Measurements from ENCODE around the gene CCL21. TPM values are rescaled to one million over a fixed set of nuclear protein-coding genes. Genes with fewer than 3 reads are reported as not detected.
"Not testable (repeated sequence)": the region's sequence is repeated elsewhere in the genome, so short reads cannot be mapped to it uniquely, and the experiment has no call there.

The CCL21 gene, protein sequence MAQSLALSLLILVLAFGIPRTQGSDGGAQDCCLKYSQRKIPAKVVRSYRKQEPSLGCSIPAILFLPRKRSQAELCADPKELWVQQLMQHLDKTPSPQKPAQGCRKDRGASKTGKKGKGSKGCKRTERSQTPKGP
- total RNA-seq (2014; rRNA removed; shearing (Covaris generic)), result not detected in 2 replicates

DNA sequence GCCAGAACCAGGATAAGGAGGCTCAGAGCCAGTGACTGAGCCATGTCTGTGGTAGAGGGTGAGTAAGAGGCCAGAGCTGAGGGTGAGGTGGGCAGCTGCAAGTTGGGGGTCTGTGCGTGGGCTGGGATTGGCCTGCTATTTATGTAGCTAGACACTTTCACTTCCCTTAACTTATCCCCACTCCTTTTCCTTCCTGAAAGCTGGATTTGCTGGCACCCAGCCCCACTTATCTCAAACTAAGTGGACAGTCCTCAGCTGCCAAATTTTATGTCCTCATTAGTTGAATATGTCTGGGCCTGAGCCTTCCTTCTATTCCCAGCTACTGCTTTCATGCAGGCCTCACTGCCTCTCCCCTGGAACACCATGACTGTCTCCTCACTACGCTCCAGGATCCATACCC, at the start of gene CCL21:
CCL21 (minus strand) TSS at position 114 of the 400 bp plus-strand sequence; CDS start at position 44, 70 bp downstream.
- Histone ChIP-seq H3K9me3 (replicated peaks) (no peaks in the 10 kb centered on the region), H3K4me3 (no peak within 1 kb of the TSS), H3K27me3 (no peaks in the 10 kb centered on the region; the same call in none of the 2 replicates), H3K27ac (no peak within 1 kb of the TSS), H3K4me1 (no peaks in the 10 kb centered on the region), H3K36me3 (no peaks in the 10 kb centered on the region)
- DNase-seq, result peak; percentile 10 to 15

DNA sequence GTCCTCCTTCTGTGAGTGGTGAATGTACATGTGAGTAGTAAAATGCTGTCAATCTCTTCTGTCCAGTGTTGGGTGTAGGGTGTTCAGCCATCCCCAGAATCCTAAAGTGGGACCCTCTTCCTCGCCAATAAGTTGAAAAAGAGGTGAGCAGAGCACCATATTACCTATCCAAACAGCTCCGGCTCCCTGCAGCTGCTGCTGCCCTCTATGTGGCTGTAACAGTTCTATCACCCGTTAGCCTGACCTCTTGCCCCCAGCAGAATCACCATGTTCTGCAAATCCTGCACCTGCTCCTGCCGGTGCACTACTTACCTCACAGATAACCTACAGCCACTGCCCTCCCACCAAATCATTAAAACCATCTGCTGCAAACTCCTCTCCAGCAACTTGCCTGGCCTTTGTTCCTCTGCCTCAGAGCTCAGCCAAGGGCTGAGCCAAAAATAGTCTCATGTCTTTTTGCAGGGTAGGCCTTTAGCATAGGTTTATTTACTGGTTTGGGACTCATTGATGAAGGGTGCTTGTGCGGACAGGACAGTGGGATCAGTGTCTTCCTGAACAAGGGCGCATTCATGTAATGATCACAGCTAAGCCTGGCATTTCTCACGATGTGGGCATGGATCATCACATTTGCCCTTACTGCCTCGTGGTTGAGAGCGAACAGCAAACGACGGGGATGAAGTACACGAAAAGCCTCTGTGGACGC, 49.6 kb upstream of the CCL21 start:
- no peaks in the 10 kb centered on the region for H3K9me3 ChIP-seq (replicated peaks)
- no peak for DNase-seq
- no peaks in the 10 kb centered on the region for H3K36me3 ChIP-seq
- H3K4me3 ChIP-seq, result no peak overlapping the region
- no peaks in the 10 kb centered on the region for H3K4me1 ChIP-seq
- H3K27me3 ChIP-seq, result no peaks in the 10 kb centered on the region
- H3K27ac ChIP-seq, result no peak overlapping the region

GRCh38 chr9:34750320-34750719, 40.4 kb upstream of the CCL21 start:
- H3K27me3 ChIP-seq; H3K36me3 ChIP-seq; H3K4me1 ChIP-seq; H3K9me3 ChIP-seq (replicated peaks); H3K4me3 ChIP-seq; DNase-seq; H3K27ac ChIP-seq: not testable (repeated sequence)

DNA sequence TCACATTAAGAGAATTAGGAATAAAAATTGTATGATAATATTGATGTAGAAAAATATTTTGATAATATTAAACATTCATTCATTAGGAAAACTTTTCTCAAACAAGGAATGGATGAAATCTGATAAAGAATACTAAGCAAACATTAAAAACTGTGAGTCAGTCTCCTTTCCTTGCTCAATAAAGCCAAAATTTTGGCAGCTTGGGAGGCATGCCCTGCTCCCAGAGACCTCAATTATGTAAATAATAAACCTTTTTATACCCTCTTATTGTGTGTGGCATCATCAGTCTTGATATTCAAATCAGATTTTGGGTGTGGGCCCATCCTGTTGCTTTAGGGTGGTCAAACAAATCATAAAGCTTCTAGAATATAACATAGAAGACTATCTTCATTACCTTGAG, 36.6 kb upstream of the CCL21 start:
- H3K27ac ChIP-seq, result no peak overlapping the region
- no peaks in the 10 kb centered on the region for H3K27me3 ChIP-seq
- no peak for DNase-seq
- no peaks in the 10 kb centered on the region for H3K4me1 ChIP-seq
- no peaks in the 10 kb centered on the region for H3K9me3 ChIP-seq (replicated peaks)
- no peaks in the 10 kb centered on the region for H3K36me3 ChIP-seq
- no peak overlapping the region for H3K4me3 ChIP-seq

DNA sequence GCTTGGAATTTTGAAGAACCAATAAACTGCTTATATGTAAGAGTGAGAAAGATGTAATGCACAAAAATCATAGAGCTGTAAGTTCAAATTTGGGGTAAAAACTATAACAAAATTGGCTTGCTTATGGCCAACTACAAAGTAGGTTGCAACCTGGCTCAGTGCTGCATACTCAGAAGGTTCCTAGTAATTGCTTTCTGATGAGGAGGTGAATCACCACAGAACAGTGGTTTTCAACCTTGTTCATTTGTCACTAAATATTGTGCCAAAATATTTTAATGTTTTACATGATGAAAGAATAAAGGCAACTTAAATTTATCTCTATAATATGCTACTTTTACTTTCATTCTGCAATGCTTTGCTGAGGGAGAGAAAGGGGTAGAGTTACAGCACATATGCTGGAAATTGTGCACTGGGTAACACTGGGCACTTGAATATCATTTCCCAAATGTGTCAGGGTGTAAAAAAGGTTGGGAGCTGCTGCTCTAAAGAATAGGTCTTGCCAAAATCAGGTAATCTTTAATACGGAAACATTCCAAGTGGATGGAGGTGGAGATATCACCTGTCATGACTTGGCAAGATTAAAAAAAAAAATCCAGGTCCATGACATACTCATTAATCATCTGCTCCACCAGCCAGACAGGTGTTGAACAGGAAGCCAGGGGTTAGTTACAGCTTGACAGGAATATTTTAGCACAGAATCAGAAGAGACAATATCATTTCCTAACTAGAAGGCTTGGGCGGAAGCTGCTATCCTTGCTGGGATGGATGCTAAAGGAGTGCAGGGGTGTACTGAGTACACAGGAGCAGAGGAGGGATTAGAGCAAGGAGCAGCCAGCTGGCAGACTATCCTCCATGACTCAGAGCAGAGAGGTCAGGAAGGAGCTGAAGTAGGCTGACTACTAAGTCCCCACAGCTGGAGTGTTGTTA, 34.6 kb upstream of the CCL21 start:
- Histone ChIP-seq H3K4me3 (no peak overlapping the region), H3K36me3 (no peaks in the 10 kb centered on the region), H3K27ac (no peak overlapping the region), H3K27me3 (no peaks in the 10 kb centered on the region), H3K9me3 (replicated peaks) (no peaks in the 10 kb centered on the region), H3K4me1 (no peaks in the 10 kb centered on the region)
- DNase-seq, result peak; percentile 15 to 24

DNA sequence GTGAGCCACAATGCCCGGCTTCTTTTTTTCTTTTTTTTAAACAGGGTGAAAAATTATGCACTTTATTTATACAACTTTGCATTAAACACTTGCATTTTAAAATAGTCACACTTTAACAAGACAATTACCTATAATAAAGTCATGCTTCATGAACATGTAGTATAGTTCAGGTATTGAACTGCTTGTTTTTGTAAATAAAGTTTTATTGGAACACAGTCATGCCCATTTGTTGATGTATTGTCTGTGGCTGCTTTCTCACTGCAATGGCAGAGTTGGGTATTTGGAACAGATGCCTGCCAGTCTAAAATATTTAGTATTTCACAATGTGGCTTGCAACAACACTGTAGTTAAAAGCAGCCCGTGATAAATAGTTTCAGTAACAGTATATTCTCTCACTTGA, 32.8 kb upstream of the CCL21 start:
- H3K27ac ChIP-seq, result no peak overlapping the region
- H3K4me3 ChIP-seq, result no peak overlapping the region
- no peaks in the 10 kb centered on the region for H3K36me3 ChIP-seq
- no peaks in the 10 kb centered on the region for H3K27me3 ChIP-seq
- DNase-seq, result no peak
- H3K9me3 ChIP-seq (replicated peaks), result no peaks in the 10 kb centered on the region
- H3K4me1 ChIP-seq, result no peaks in the 10 kb centered on the region

DNA sequence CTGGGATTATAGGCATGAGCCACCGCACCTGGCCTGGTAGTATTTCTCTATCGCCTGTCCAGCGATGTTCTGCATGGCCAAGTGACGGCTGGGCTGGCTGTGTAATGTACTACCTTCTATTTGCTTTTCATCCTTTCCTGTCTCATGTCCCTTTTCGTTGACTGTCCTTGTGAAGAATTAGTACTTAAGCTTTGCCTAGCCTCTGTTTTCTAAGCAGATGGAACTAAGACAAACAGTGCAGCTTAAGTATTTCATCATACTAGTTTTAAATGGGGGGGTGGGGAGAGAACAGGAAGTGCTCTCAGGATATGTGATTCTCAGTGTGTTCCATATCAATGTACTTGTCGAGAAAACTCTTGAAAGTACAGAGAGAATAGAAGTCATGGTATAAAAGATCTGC, 31.7 kb upstream of the CCL21 start:
- H3K27me3 ChIP-seq, result no peaks in the 10 kb centered on the region
- no peaks in the 10 kb centered on the region for H3K4me1 ChIP-seq
- no peak for DNase-seq
- no peaks in the 10 kb centered on the region for H3K9me3 ChIP-seq (replicated peaks)
- H3K4me3 ChIP-seq, result no peak overlapping the region
- H3K27ac ChIP-seq, result no peak overlapping the region
- no peaks in the 10 kb centered on the region for H3K36me3 ChIP-seq

DNA sequence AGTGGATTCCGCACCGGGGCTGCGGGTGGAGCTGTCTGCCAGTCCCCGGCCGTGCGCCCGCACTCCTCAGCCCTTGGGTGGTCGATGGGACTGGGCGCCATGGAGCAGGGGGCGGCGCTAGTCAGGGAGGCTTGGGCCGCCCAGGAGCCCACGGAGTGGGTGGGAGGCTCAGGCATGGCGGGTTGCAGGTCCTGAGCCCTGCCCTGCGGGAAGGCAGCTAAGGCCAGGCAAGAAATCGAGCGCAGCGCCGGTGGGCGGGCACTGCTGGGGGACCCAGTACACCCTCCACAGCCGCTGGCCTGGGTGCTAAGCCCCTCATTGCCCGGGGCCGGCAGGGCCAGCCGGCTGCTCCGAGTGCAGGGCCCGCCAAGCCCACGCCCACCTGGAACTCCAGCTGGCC, 30.2 kb upstream of the CCL21 start:
- H3K36me3 ChIP-seq; H3K9me3 ChIP-seq (replicated peaks); DNase-seq; H3K4me1 ChIP-seq; H3K27me3 ChIP-seq; H3K27ac ChIP-seq; H3K4me3 ChIP-seq: not testable (repeated sequence)

GRCh38 chr9:34737677-34738260, 27.8 kb upstream of the CCL21 start:
- Histone ChIP-seq H3K27me3 (no peaks in the 10 kb centered on the region), H3K9me3 (replicated peaks) (no peaks in the 10 kb centered on the region), H3K27ac (no peak overlapping the region), H3K4me3 (no peak overlapping the region), H3K36me3 (no peaks in the 10 kb centered on the region), H3K4me1 (no peaks in the 10 kb centered on the region)
- DNase-seq, result no peak

- DNase-seq, result no peak
- Histone ChIP-seq H3K27ac (no peak overlapping the region), H3K4me1 (no peaks in the 10 kb centered on the region), H3K9me3 (replicated peaks) (no peaks in the 10 kb centered on the region), H3K4me3 (no peak overlapping the region), H3K36me3 (no peaks in the 10 kb centered on the region), H3K27me3 (peaks cover 3% of the 10 kb centered on the region)
These were observed 24.8 kb upstream of the CCL21 start for GRCh38 chr9:34734720-34735119.

DNA sequence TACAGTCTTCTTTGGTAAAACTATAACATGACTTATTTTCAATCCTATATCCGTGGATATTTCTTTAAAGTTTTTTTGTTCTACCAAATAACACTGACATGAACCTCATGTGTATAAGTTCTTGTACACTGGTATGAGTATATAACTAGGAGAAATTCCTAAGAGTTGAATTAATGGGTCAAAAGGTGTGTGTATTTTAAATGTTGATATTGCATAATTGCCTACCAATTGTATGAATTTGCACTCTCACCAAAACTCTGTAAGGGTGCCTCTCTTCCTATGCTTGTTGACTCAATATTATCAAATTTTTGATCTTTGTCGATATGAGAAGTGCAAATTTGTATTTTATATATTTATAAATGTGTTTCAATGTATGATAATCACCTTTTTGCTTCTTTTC, 22.9 kb upstream of the CCL21 start:
- H3K4me1 ChIP-seq, result no peaks in the 10 kb centered on the region
- H3K4me3 ChIP-seq, result no peak overlapping the region
- no peaks in the 10 kb centered on the region for H3K9me3 ChIP-seq (replicated peaks)
- no peak for DNase-seq
- peaks cover 3% of the 10 kb centered on the region for H3K27me3 ChIP-seq
- H3K36me3 ChIP-seq, result no peaks in the 10 kb centered on the region
- no peak overlapping the region for H3K27ac ChIP-seq

DNA sequence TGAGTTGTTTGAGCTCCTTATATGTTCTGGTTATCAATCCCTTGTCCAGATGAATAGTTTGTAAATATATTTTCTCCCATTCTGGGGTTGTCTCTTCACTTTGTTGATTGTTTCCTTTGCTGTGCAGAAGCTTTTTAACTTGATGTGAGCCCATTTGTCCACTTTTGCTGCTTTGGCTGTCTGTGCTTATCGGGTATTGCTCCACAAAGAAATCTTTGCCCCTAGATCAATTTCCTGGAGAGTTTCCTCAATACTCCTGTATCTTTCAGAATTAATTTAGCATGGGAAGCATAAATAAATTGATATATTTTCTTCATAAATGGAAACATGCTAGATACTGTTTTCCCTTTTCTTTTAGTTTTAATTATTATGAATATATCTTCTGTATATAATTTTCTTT, 22.5 kb upstream of the CCL21 start:
- Histone ChIP-seq H3K4me3 (no peak overlapping the region), H3K27ac (no peak overlapping the region), H3K27me3 (peaks cover 3% of the 10 kb centered on the region), H3K4me1 (no peaks in the 10 kb centered on the region), H3K9me3 (replicated peaks) (no peaks in the 10 kb centered on the region), H3K36me3 (no peaks in the 10 kb centered on the region)
- DNase-seq, result no peak

- Histone ChIP-seq H3K27me3 (0 out of 2 replicates have a peak, but pooled peaks cover 4% of the 10 kb centered on the region), H3K4me1 (no peaks in the 10 kb centered on the region), H3K36me3 (no peaks in the 10 kb centered on the region), H3K9me3 (replicated peaks) (no peaks in the 10 kb centered on the region), H3K27ac (no peak overlapping the region), H3K4me3 (no peak overlapping the region)
- no peak for DNase-seq
These were observed 13.2 kb upstream of the CCL21 start for GRCh38 chr9:34723141-34723540.

DNA sequence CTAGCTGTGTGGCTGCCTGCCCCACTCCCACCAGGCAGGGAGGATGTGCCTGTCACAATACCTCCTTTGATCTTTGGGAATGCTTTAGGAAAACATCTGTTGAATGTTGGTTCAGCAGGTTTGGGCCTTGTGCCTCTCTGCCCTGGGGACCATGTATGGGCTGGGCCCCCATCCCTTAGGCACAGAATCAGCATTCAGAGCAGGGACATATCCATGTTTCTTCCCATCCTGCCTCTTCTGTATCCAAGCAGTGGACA, 9.8 kb upstream of the CCL21 start:
- H3K36me3 ChIP-seq; H3K4me1 ChIP-seq; H3K9me3 ChIP-seq (replicated peaks); DNase-seq; H3K27ac ChIP-seq; H3K4me3 ChIP-seq; H3K27me3 ChIP-seq: not testable (repeated sequence)

All from SJCRH30 (cell line).